Peyer's patch (tissue), 4 donors: ENCODE measurements around the gene NAA16. TPM values are rescaled to one million over a fixed set of nuclear protein-coding genes. Genes with fewer than 3 reads are reported as not detected.

Source experiments
- DNase-seq, 3 donors: peaks; one replicate each; pipeline ENCODE4 v3.0.0-alpha.2; 2017 to 2019
- H3K27ac ChIP-seq, 4 donors: fragments of 200-600 bp; sonication (generic); one replicate each; pipeline ENCODE4 v1.5.1; 2016 to 2019
- H3K27me3 ChIP-seq, 2 donors: fragments of 200-600 bp; sonication (generic); one replicate each; pipeline ENCODE4 v1.5.1; 2019
- H3K36me3 ChIP-seq, 3 donors: fragments of 200-600 bp; sonication (generic); one replicate each; pipeline ENCODE4 v1.5.1; 2016 to 2019
- H3K4me1 ChIP-seq, 4 donors: fragments of 200-600 bp; sonication (generic); one replicate each; pipeline ENCODE4 v1.5.1; 2016 to 2019
- H3K4me3 ChIP-seq, 4 donors: fragments of 200-600 bp; sonication (generic); 1 replicate in 3 of 4; 2 replicates in 1 of 4; pipeline ENCODE4 v1.5.1; 2016 to 2019; ENCODE audit warnings: mild to moderate bottlenecking in 1 of 4
- H3K9me3 ChIP-seq, 4 donors: fragments of 200-600 bp; sonication (generic); one replicate each; pipeline ENCODE4 v1.5.1; 2016 to 2019; ENCODE audit warnings: mild to moderate bottlenecking in 1 of 4
- CTCF ChIP-seq, 6 experiments: fragments of 450-650 bp in 4 of 6; fragments of 200-600 bp in 2 of 6; sonication (generic) in 1 of 6; IDR thresholded peaks; one replicate each; pipeline ENCODE4 v1.5.1; 2017 to 2019; ENCODE audit warnings: antibody characterized with exemption in 6 of 6, mild to moderate bottlenecking in 3 of 6, moderate library complexity in 1 of 6
- POLR2A ChIP-seq, 2 donors: fragments of 450-650 bp; IDR thresholded peaks; one replicate each; pipeline ENCODE4 v1.5.1; 2017; ENCODE audit warnings: antibody characterized with exemption in 2 of 2, mild to moderate bottlenecking in 2 of 2, moderate library complexity in 2 of 2
- total RNA-seq, 4 donors: library from RNA; depleted of rRNA; stranded (reverse); fragments of >200 nt; gene quantifications; one replicate each; pipeline ENCODE4 v1.1.0, GENCODE V29; 2016

Gene NAA16
- total RNA-seq, 4 donors from 2014 or later = 11.6 to 74.3 (median 16.6) TPM

GRCh38 chr13:41286370-41286769 is 24.7 kb upstream of the NAA16 start:
- DNase-seq = no peak
- Histone ChIP-seq H3K27ac (no peak overlapping the region), H3K9me3 (no peaks in the 10 kb centered on the region), H3K4me3 (no peak overlapping the region), H3K36me3 (no peaks in the 10 kb centered on the region), H3K4me1 (no peaks in the 10 kb centered on the region), H3K27me3 (no peaks in the 10 kb centered on the region)
- TF ChIP-seq CTCF (IDR thresholded peaks at IDR 0.05) (no peak), POLR2A (IDR thresholded peaks at IDR 0.05) (no peak)

DNA sequence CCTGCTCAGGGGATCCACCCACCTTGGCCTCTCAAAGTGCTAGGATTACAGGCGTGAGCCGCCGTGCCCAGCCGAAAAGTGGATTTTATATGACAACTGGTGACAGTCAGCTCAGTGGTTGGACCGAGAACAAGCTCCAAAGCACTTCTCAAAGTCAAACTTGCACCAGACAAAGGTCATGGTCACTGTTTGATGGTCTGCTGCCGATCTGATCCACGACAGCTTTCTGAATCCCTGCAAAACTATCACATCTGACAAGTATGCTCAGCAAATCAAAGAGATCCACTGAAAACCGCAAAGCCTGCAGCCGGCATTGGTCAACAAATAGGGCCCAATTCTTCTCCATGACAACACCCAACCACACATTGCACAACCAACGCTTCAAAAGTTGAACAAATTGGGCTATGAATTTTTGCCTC is 21.6 kb upstream of the NAA16 start:
- H3K27me3 ChIP-seq = no peaks in the 10 kb centered on the region
- no peak for DNase-seq
- no peaks in the 10 kb centered on the region for H3K9me3 ChIP-seq
- H3K36me3 ChIP-seq = no peaks in the 10 kb centered on the region
- H3K4me3 ChIP-seq = no peak overlapping the region
- H3K4me1 ChIP-seq = no peaks in the 10 kb centered on the region
- no peak overlapping the region for H3K27ac ChIP-seq
- TF ChIP-seq CTCF (IDR thresholded peaks at IDR 0.05) (no peak), POLR2A (IDR thresholded peaks at IDR 0.05) (no peak)

DNA sequence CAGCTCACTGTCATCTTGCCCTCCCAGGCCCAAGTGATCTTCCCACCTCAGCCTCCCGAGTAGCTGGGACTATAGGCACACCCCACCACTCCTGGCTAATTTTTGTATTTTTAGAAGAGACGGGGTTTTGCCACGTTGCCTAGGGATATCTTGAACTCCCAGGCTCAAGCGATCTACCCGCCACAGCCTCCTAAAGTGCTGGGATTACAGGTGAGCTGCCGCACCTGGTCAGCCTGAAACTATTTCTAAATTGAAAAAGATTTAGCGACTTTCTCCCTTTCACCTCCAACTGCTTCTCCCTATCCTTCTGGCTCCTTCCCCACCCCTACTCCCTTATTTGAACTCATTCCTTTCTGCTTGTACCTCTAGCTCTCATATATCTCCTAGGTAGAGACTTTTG is 19.8 kb upstream of the NAA16 start:
- H3K4me1 ChIP-seq = no peaks in the 10 kb centered on the region
- TF ChIP-seq CTCF (IDR thresholded peaks at IDR 0.05) (no peak), POLR2A (IDR thresholded peaks at IDR 0.05) (no peak)
- no peak overlapping the region for H3K4me3 ChIP-seq
- no peaks in the 10 kb centered on the region for H3K36me3 ChIP-seq
- H3K27me3 ChIP-seq = no peaks in the 10 kb centered on the region
- no peak overlapping the region for H3K27ac ChIP-seq
- no peak for DNase-seq
- no peaks in the 10 kb centered on the region for H3K9me3 ChIP-seq

DNA sequence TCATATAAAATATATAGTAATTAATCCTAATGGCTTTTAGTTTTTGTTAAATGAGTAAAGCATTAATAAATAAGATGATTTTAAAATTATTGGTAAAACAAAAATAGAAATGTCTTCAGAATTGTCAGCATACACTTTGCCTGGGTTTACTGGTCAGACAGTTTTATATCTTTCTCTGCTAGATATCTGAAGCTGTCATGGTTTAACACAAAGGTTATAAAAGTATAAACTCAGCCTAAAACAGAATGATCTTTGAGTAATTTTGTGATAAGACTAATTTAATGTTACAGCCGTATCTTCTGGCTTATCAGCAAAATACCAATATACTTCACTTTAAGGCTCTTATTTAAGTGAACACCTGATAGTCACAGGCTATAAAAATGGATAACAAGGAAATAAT is 17.8 kb upstream of the NAA16 start:
- Histone ChIP-seq H3K4me1 (no peaks in the 10 kb centered on the region), H3K9me3 (no peaks in the 10 kb centered on the region), H3K27me3 (no peaks in the 10 kb centered on the region), H3K36me3 (no peaks in the 10 kb centered on the region), H3K27ac (no peak overlapping the region), H3K4me3 (no peak overlapping the region)
- no peak for DNase-seq
- TF ChIP-seq CTCF (IDR thresholded peaks at IDR 0.05) (no peak), POLR2A (IDR thresholded peaks at IDR 0.05) (no peak)

DNA sequence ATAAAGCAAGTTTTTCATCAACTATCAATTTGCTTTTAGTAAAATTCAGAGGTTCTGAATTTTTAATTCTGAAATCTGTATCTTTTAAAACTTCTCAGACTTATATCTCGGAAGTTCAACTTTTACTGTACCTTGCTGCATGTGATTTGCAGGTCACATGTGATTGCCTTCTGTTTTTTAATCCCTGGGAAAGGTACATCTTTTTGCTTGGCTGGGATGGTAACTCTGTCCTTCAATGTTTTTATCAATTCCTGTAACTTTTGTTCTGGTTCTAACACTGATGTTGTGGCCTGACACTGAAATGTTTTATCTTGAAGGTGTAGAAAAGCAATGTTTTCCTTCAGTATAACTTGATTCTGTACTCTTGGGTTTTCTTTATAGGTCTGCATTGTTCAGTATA is 16.2 kb upstream of the NAA16 start:
- DNase-seq = no peak
- Histone ChIP-seq H3K9me3 (no peaks in the 10 kb centered on the region), H3K4me1 (no peaks in the 10 kb centered on the region), H3K4me3 (no peak overlapping the region), H3K36me3 (no peaks in the 10 kb centered on the region), H3K27ac (no peak overlapping the region), H3K27me3 (no peaks in the 10 kb centered on the region)
- TF ChIP-seq CTCF (IDR thresholded peaks at IDR 0.05) (no peak), POLR2A (IDR thresholded peaks at IDR 0.05) (no peak)

DNA sequence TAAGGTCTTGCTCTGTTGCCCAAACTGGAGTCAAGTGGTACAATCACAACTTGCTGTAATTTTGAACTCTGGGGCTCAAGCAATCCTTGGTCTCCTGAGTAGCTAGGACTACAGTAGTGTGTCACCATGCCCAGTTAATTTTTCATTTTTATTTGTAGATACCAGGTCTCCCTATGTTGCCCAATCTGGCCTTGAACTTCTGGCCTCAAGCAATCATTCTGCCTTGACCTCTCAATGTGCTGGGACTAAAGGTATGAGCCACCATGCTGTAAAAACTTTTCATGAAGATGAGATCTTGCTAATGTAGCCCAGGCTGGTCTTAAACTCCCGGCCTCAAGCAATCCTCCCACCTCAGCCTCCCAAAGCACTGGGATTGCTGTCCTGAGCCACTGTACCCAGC is 15.1 kb upstream of the NAA16 start:
- TF ChIP-seq CTCF (IDR thresholded peaks at IDR 0.05) (no peak), POLR2A (IDR thresholded peaks at IDR 0.05) (no peak)
- DNase-seq = no peak
- Histone ChIP-seq H3K27me3 (no peaks in the 10 kb centered on the region), H3K4me1 (no peaks in the 10 kb centered on the region), H3K4me3 (no peak overlapping the region), H3K36me3 (no peaks in the 10 kb centered on the region), H3K27ac (no peak overlapping the region), H3K9me3 (no peaks in the 10 kb centered on the region)
